Liver (tissue), 9 donors: ENCODE measurements around the gene TENM3. TPM values are rescaled to one million over a fixed set of nuclear protein-coding genes. Genes with fewer than 3 reads are reported as not detected.

Experiments
- DNase-seq: peaks from one replicate; pipeline ENCODE4 v3.0.0-alpha.2; 2017; ENCODE audit warnings: low spot score
- H3K27ac ChIP-seq, 2 donors: one replicate each; pipeline ENCODE4 v1.7.0; 2013; ENCODE audit warnings: inconsistent platforms in 2 of 2, low read length in 2 of 2, control low read depth in 1 of 2, low read depth in 1 of 2, mild to moderate bottlenecking in 1 of 2
- H3K27me3 ChIP-seq, 4 donors: one replicate each; pipeline versions ENCODE4 v1.6.1 to v1.7.0; 2013; ENCODE audit warnings: low read length in 3 of 4, inconsistent platforms in 1 of 4, mild to moderate bottlenecking in 1 of 4, moderate library complexity in 1 of 4; ENCODE audit not compliant: control insufficient read depth in 4 of 4, insufficient read depth in 4 of 4
- H3K36me3 ChIP-seq, 4 donors: one replicate each; pipeline versions ENCODE4 v1.6.1 to v1.7.0; 2013; ENCODE audit warnings: low read length in 3 of 4, mild to moderate bottlenecking in 3 of 4, low read depth in 1 of 4, moderate library complexity in 1 of 4; ENCODE audit not compliant: control insufficient read depth in 4 of 4, insufficient read depth in 3 of 4
- H3K4me1 ChIP-seq, 4 donors: one replicate each; pipeline versions ENCODE4 v1.6.1 to v1.7.0; 2013; ENCODE audit warnings: low read length in 3 of 4, mild to moderate bottlenecking in 3 of 4, moderate library complexity in 1 of 4; ENCODE audit not compliant: control insufficient read depth in 4 of 4, insufficient read depth in 4 of 4
- H3K4me3 ChIP-seq, 3 donors: one replicate each; pipeline versions ENCODE4 v1.6.1 to v1.7.0; 2013; ENCODE audit warnings: low read length in 3 of 3, control low read depth in 1 of 3, low read depth in 1 of 3, mild to moderate bottlenecking in 1 of 3
- H3K9ac ChIP-seq, 2 donors: one replicate each; pipeline ENCODE4 v1.7.0; 2013; ENCODE audit warnings: low read length in 2 of 2, mild to moderate bottlenecking in 2 of 2, moderate library complexity in 2 of 2, control low read depth in 1 of 2, low read depth in 1 of 2
- H3K9me3 ChIP-seq, 4 donors: one replicate each; pipeline versions ENCODE4 v1.6.1 to v1.7.0; 2013; ENCODE audit warnings: low read length in 3 of 4; ENCODE audit not compliant: control insufficient read depth in 4 of 4
- ATF3 ChIP-seq: IDR thresholded peaks from 2 replicates; pipeline ENCODE4 v1.6.1; 2016; ENCODE audit warnings: antibody characterized with exemption
- EGR1 ChIP-seq, 2 donors: IDR thresholded peaks; 2 replicates each; pipeline ENCODE4 v1.6.1; 2016 to 2018; ENCODE audit warnings: antibody characterized with exemption in 2 of 2, low read depth in 2 of 2
- FOXA1 ChIP-seq: IDR thresholded peaks from 2 replicates; pipeline ENCODE4 v1.6.1; 2016; ENCODE audit warnings: antibody characterized with exemption
- FOXA2 ChIP-seq: IDR thresholded peaks from 2 replicates; pipeline ENCODE4 v1.6.1; 2016; ENCODE audit warnings: antibody characterized with exemption
- GABPA ChIP-seq, 2 donors: IDR thresholded peaks in 1 of 2; conservative IDR thresholded peaks in 1 of 2; 2 replicates each; pipeline ENCODE4 v1.6.1; 2016; ENCODE audit warnings: antibody characterized with exemption in 2 of 2, mild to moderate bottlenecking in 1 of 2, moderate library complexity in 1 of 2
- HNF4G ChIP-seq: IDR thresholded peaks from 2 replicates; pipeline ENCODE4 v1.6.1; 2016; ENCODE audit warnings: antibody characterized with exemption
- JUND ChIP-seq, 2 donors: IDR thresholded peaks; 2 replicates each; pipeline ENCODE4 v1.6.1; 2016; ENCODE audit warnings: antibody characterized with exemption in 2 of 2
- NR2F2 ChIP-seq: IDR thresholded peaks from 2 replicates; pipeline ENCODE4 v1.6.1; 2016; ENCODE audit warnings: antibody characterized with exemption
- RAD21 ChIP-seq, 2 donors: IDR thresholded peaks; 2 replicates each; pipeline ENCODE4 v1.6.1; 2016; ENCODE audit warnings: antibody characterized with exemption in 2 of 2, mild to moderate bottlenecking in 2 of 2
- REST ChIP-seq: IDR thresholded peaks from 2 replicates; pipeline ENCODE4 v1.6.1; 2016; ENCODE audit warnings: antibody characterized with exemption, mild to moderate bottlenecking
- RXRA ChIP-seq, 2 donors: IDR thresholded peaks; 2 replicates each; pipeline ENCODE4 v1.6.1; 2017 to 2018; ENCODE audit warnings: antibody characterized with exemption in 2 of 2, mild to moderate bottlenecking in 1 of 2
- SP1 ChIP-seq: IDR thresholded peaks from 2 replicates; pipeline ENCODE4 v1.6.1; 2018; ENCODE audit warnings: antibody characterized with exemption, mild to moderate bottlenecking
- TAF1 ChIP-seq: conservative IDR thresholded peaks from 2 replicates; pipeline ENCODE4 v1.6.1; 2016; ENCODE audit warnings: antibody characterized with exemption, mild to moderate bottlenecking
- YY1 ChIP-seq: IDR thresholded peaks from 2 replicates; pipeline ENCODE4 v1.6.1; 2016; ENCODE audit warnings: antibody characterized with exemption, mild to moderate bottlenecking
- WGBS: extraction: QIAGEN DNeasy Blood & Tissue Kit; methylation state at CpG from one replicate; pipeline ENCODE4 v1.1.7; 2013; 5-methylcytosine and 5-hydroxymethylcytosine counted together
- polyA plus RNA-seq, 2 donors: library from polyadenylated mRNA; stranded (reverse) in 1 of 2; unstranded in 1 of 2; fragments of 200-250 nt in 1 of 2; fragments of >200 nt in 1 of 2; fragmentation: Nextera tagmentation in 1 of 2; extraction: Ambion mirVana in 1 of 2; gene quantifications; one replicate each; pipeline versions ENCODE4 v1.2.1 to v1.2.3, GENCODE V29; 2013 to 2015
- total RNA-seq, 2 donors: library from RNA; depleted of rRNA; stranded (reverse); fragments of >200 nt; gene quantifications; one replicate each; pipeline ENCODE4 v1.2.3, GENCODE V29; 2014
- TF ChIP-seq, protein P1 (sequence below): IDR thresholded peaks from 2 replicates; pipeline ENCODE4 v1.6.1; 2016; ENCODE audit warnings: antibody characterized with exemption
- TF ChIP-seq, protein P2 (sequence below): IDR thresholded peaks from 2 replicates; pipeline ENCODE4 v1.6.1; 2016; ENCODE audit warnings: antibody characterized with exemption
- TF ChIP-seq, protein P3 (sequence below): fragments of 150-350 bp; IDR thresholded peaks from 2 replicates; pipeline ENCODE4 v1.5.1; 2017; ENCODE audit warnings: improper control_type of control experiment, low read depth, low read length; ENCODE audit not compliant: missing input control
- donor health status: healthy.
- donor health status: healthy.
- donor health status: healthy.
- donor health status: healthy.
- donor health status: healthy.

Gene TENM3
- total and polyA plus RNA-seq, 4 donors, result 0.32 to 16.8 (median 0.70) TPM

- 41% methylated on average over 6 of the region's 6 CpGs for WGBS
- no peaks in the 10 kb centered on the region for H3K9me3 ChIP-seq
Observed at GRCh38 chr4:182553653-182554052, 310.5 kb downstream of the TENM3 start.

DNA sequence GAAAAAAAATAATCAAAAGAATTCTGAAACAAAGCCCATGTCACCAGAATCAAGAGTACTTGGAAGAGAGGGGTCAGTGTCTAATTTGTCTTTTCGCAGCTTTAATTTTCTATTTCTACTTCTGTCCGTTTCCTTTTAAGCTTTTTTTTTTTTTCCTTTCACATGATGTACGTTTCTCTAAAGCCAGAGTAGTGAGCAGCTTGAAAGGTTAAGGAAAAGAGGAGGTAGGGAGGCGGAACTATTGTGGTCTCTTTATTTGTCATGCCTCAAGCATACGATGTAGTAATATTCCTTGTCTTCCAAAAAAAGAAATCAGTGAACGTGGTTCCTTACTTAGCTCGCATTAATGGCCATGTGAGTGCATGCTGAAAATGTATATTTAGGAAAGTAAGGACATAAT is 311.5 kb downstream of the TENM3 start:
- H3K27ac ChIP-seq, result no peak overlapping the region
- H3K9me3 ChIP-seq, result no peaks in the 10 kb centered on the region
- H3K27me3 ChIP-seq, result peaks cover 0 to 3% (median 0%) of the 10 kb centered on the region in 4 donors
- no peak overlapping the region for H3K9ac ChIP-seq
- H3K4me3 ChIP-seq, result no peak overlapping the region
- no peaks in the 10 kb centered on the region for H3K4me1 ChIP-seq
- no peak for DNase-seq
- 81% methylated on average over 7 of the region's 7 CpGs for WGBS
- TF ChIP-seq TAF1, result no peak
- TF ChIP-seq FOXA1, result no peak
- no peak for TF ChIP-seq NR2F2
- no peak for TF ChIP-seq EGR1 (IDR thresholded peaks at IDR 0.05; ENCODE audit: low read depth in 2 of 2)
- no peak for TF ChIP-seq GABPA (IDR thresholded peaks at IDR 0.05 in 1 of 2, conservative IDR thresholded peaks at IDR 0.05 in 1 of 2)
- TF ChIP-seq, protein P1, sequence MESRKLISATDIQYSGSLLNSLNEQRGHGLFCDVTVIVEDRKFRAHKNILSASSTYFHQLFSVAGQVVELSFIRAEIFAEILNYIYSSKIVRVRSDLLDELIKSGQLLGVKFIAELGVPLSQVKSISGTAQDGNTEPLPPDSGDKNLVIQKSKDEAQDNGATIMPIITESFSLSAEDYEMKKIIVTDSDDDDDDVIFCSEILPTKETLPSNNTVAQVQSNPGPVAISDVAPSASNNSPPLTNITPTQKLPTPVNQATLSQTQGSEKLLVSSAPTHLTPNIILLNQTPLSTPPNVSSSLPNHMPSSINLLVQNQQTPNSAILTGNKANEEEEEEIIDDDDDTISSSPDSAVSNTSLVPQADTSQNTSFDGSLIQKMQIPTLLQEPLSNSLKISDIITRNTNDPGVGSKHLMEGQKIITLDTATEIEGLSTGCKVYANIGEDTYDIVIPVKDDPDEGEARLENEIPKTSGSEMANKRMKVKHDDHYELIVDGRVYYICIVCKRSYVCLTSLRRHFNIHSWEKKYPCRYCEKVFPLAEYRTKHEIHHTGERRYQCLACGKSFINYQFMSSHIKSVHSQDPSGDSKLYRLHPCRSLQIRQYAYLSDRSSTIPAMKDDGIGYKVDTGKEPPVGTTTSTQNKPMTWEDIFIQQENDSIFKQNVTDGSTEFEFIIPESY, result no peak
- TF ChIP-seq HNF4G, result no peak
- TF ChIP-seq YY1, result no peak
- TF ChIP-seq RAD21 (IDR thresholded peaks at IDR 0.05), result no peak
- TF ChIP-seq ATF3, result no peak
- no peak for TF ChIP-seq SP1
- TF ChIP-seq FOXA2, result no peak
- TF ChIP-seq, protein P2, sequence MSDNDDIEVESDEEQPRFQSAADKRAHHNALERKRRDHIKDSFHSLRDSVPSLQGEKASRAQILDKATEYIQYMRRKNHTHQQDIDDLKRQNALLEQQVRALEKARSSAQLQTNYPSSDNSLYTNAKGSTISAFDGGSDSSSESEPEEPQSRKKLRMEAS, result no peak
- no peak for TF ChIP-seq JUND (IDR thresholded peaks at IDR 0.05)
- no peak for TF ChIP-seq REST
- TF ChIP-seq RXRA (IDR thresholded peaks at IDR 0.05), result no peak
- TF ChIP-seq, protein P3, sequence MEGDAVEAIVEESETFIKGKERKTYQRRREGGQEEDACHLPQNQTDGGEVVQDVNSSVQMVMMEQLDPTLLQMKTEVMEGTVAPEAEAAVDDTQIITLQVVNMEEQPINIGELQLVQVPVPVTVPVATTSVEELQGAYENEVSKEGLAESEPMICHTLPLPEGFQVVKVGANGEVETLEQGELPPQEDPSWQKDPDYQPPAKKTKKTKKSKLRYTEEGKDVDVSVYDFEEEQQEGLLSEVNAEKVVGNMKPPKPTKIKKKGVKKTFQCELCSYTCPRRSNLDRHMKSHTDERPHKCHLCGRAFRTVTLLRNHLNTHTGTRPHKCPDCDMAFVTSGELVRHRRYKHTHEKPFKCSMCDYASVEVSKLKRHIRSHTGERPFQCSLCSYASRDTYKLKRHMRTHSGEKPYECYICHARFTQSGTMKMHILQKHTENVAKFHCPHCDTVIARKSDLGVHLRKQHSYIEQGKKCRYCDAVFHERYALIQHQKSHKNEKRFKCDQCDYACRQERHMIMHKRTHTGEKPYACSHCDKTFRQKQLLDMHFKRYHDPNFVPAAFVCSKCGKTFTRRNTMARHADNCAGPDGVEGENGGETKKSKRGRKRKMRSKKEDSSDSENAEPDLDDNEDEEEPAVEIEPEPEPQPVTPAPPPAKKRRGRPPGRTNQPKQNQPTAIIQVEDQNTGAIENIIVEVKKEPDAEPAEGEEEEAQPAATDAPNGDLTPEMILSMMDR, result no peak
- no peaks in the 10 kb centered on the region for H3K36me3 ChIP-seq

More at GRCh38 chr4:182553653-182554052, 310.5 kb downstream of the TENM3 start:
- H3K4me1 ChIP-seq, result no peaks in the 10 kb centered on the region
- no peak overlapping the region for H3K27ac ChIP-seq
- DNase-seq, result no peak
- no peak overlapping the region for H3K9ac ChIP-seq
- no peak overlapping the region for H3K4me3 ChIP-seq
- H3K27me3 ChIP-seq, result peaks cover 0 to 3% (median 0%) of the 10 kb centered on the region in 4 donors
- no peaks in the 10 kb centered on the region for H3K36me3 ChIP-seq
- TF ChIP-seq ATF3, result no peak
- TF ChIP-seq YY1, result no peak
- no peak for TF ChIP-seq RXRA (IDR thresholded peaks at IDR 0.05)
- no peak for TF ChIP-seq EGR1 (IDR thresholded peaks at IDR 0.05; ENCODE audit: low read depth in 2 of 2)
- TF ChIP-seq, protein P3, result no peak
- no peak for TF ChIP-seq SP1
- TF ChIP-seq, protein P2, result no peak
